Colonic mucosa (tissue), 4 donors: ENCODE measurements around the gene TRABD2B. TPM values are rescaled to one million over a fixed set of nuclear protein-coding genes. Genes with fewer than 3 reads are reported as not detected.

Source experiments
- DNase-seq: peaks from one replicate; pipeline ENCODE4 v3.0.0-alpha.2; 2020
- H3K27ac ChIP-seq: fragments of 200-600 bp; one replicate; pipeline ENCODE4 v1.8.0; 2021
- H3K27me3 ChIP-seq: fragments of 200-600 bp; one replicate; pipeline ENCODE4 v1.8.0; 2021
- H3K36me3 ChIP-seq: fragments of 200-600 bp; one replicate; pipeline ENCODE4 v1.8.0; 2021
- H3K4me1 ChIP-seq: fragments of 200-600 bp; one replicate; pipeline ENCODE4 v1.8.0; 2021; ENCODE audit warnings: mild to moderate bottlenecking
- H3K4me3 ChIP-seq: fragments of 200-600 bp; one replicate; pipeline ENCODE4 v1.8.0; 2021
- H3K9ac ChIP-seq, 2 donors: one replicate each; pipeline ENCODE4 v1.7.0; 2013; ENCODE audit warnings: control low read depth in 2 of 2, low read depth in 2 of 2, low read length in 2 of 2
- H3K9me3 ChIP-seq: fragments of 200-600 bp; one replicate; pipeline ENCODE4 v1.8.0; 2021
- intact Hi-C: fragments of 100-400 bp; cut with DNase I; formaldehyde crosslinking; loops from one replicate; pipeline ENCODE4 v1.14.1; 2022
- total RNA-seq, 2 donors: library from RNA; stranded (reverse); fragmentation: NEBNext Ultra II Directional in 1 of 2; extraction: Animal tissue kit (Norgen Biotek cat#: 25700) in 1 of 2; gene quantifications; one replicate each; pipeline ENCODE4 v1.2.1, GENCODE V29; 2021
- TF ChIP-seq, protein P1 (sequence below): fragments of 200-600 bp; IDR thresholded peaks from one replicate; pipeline ENCODE4 v1.8.0; 2022; ENCODE audit warnings: antibody characterized with exemption, mild to moderate bottlenecking
- donor health status: healthy.
- donor health status: DM: no; HTN: no; CAD: no.
- donor health status: DM: no; HTN: no; CAD: no.

Gene TRABD2B
- total RNA-seq, 2 donors from 2014 or later, result 0.42 to 0.77 TPM

DNA sequence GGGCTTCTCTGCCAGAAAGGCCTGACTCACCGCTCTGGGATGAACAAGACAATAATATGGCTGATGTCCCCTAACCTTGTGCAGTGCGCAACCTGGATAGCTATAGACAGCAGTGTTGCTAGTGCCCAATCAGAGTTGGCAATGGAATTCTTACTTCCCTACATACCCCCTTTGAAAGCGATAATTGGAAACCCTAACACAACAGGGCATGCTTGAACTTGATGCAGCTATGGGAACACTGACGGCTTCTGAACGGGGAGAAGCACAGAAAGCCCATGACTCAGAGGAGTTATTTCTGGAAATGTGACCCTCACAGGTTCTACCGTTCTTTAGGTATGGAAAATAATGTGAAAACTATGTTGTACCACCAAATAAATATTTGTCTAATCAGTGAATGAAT, 200.6 kb downstream of the TRABD2B start:
- DNase-seq, result no peak
- Histone ChIP-seq H3K4me3 (no peak overlapping the region), H3K36me3 (no peaks in the 10 kb centered on the region), H3K9ac (no peak overlapping the region), H3K27me3 (no peaks in the 10 kb centered on the region), H3K4me1 (no peaks in the 10 kb centered on the region), H3K9me3 (no peaks in the 10 kb centered on the region), H3K27ac (no peak overlapping the region)
- intact Hi-C loops, result no loop called here
- TF ChIP-seq, protein P1, sequence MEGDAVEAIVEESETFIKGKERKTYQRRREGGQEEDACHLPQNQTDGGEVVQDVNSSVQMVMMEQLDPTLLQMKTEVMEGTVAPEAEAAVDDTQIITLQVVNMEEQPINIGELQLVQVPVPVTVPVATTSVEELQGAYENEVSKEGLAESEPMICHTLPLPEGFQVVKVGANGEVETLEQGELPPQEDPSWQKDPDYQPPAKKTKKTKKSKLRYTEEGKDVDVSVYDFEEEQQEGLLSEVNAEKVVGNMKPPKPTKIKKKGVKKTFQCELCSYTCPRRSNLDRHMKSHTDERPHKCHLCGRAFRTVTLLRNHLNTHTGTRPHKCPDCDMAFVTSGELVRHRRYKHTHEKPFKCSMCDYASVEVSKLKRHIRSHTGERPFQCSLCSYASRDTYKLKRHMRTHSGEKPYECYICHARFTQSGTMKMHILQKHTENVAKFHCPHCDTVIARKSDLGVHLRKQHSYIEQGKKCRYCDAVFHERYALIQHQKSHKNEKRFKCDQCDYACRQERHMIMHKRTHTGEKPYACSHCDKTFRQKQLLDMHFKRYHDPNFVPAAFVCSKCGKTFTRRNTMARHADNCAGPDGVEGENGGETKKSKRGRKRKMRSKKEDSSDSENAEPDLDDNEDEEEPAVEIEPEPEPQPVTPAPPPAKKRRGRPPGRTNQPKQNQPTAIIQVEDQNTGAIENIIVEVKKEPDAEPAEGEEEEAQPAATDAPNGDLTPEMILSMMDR, result no peak

DNA sequence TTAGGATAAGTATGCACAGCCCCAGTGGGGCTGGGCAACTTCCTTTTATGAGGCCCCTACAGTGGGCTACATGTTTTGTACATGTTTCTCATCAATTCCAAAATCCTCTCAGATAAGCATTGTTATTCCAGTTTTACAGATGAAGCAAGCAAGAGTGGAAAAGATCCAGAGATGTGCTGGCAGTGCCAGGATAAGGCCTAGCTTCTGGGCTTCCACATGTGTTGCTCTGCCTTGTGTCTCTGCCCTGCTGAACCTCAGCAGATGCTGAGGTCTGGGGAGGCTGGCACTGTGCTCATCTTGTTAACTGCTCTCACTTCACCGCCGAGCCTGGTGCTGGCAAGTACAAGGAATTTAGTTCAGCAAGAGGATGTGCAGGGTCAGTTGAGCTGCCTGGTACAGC, 202.1 kb downstream of the TRABD2B start:
- Histone ChIP-seq H3K9me3 (no peaks in the 10 kb centered on the region), H3K27ac (no peak overlapping the region), H3K4me3 (no peak overlapping the region), H3K36me3 (no peaks in the 10 kb centered on the region), H3K27me3 (no peaks in the 10 kb centered on the region), H3K9ac (no peak overlapping the region), H3K4me1 (no peaks in the 10 kb centered on the region)
- DNase-seq, result no peak
- intact Hi-C loops, result no loop called here
- TF ChIP-seq, protein P1, result no peak

DNA sequence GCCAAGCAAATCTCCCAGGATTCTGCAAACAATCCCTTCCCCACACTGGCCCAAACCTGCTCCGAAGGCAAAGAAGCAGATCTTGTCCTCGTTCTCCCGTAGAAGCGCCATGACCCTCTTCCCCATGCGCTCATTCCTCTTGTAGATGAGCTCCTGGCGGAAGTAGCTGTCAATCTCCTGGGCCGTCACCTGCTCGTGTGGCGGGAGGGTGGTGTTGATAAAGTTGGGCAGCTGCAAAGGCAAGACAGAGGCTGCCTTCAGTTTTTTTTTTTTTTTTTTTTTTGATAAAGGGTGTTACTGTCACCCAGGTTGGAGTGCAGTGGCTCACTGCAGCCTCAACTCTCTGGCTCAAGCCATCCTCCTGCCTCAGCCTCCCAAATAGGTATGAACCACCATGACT, 202.7 kb downstream of the TRABD2B start:
- no peak for DNase-seq
- Histone ChIP-seq H3K4me3 (no peak overlapping the region), H3K36me3 (no peaks in the 10 kb centered on the region), H3K9me3 (no peaks in the 10 kb centered on the region), H3K27me3 (no peaks in the 10 kb centered on the region), H3K4me1 (no peaks in the 10 kb centered on the region), H3K9ac (no peak overlapping the region), H3K27ac (no peak overlapping the region)
- TF ChIP-seq, protein P1, result no peak
- intact Hi-C loops, result no loop called here

DNA sequence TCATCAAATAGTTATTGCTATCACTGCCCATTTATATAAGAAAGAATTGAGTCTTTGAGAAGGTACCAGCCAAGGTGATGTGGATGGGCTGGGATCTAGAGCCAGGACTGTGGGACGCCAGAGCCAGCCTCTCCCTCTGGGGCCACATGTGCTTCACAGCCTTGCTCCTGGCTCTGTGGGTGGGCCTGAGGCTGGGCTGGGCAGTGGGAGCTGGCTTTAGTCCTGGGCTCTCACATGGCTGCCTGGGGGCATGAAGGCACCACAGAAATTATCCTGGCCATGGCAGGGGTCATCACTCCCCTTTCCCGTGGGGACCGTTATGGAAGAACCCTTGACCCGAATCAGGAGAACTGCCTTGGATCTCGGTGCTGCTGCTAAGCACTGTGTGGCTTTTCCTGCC, 203.1 kb downstream of the TRABD2B start:
- Histone ChIP-seq H3K9me3 (no peaks in the 10 kb centered on the region), H3K27ac (no peak overlapping the region), H3K4me3 (no peak overlapping the region), H3K9ac (no peak overlapping the region), H3K36me3 (no peaks in the 10 kb centered on the region), H3K27me3 (no peaks in the 10 kb centered on the region), H3K4me1 (no peaks in the 10 kb centered on the region)
- intact Hi-C loops, result no loop called here
- DNase-seq, result no peak
- TF ChIP-seq, protein P1, result no peak

DNA sequence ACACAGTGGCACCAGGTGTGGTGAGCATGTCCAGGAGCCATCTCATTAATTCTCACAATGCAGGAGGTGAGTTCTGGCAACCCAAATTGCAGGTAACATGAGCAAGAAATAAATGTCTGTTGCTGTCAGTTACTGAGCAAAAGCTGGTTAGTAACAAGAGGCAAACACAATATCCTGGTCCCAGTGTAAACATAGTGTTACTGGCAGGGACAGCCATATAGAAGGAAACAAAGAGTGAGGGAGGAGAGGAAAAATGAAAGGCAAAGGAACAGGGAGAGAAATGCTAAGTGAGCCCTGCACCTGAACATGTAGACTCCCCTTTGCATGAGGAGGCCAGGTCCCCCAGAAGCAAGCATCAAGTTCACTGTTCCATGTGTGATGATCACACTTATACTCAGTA, 203.6 kb downstream of the TRABD2B start:
- Histone ChIP-seq H3K4me1 (no peaks in the 10 kb centered on the region), H3K27ac (no peak overlapping the region), H3K9me3 (no peaks in the 10 kb centered on the region), H3K27me3 (no peaks in the 10 kb centered on the region), H3K9ac (no peak overlapping the region), H3K4me3 (no peak overlapping the region), H3K36me3 (no peaks in the 10 kb centered on the region)
- TF ChIP-seq, protein P1, result no peak
- DNase-seq, result no peak
- intact Hi-C loops, result no loop called here

DNA sequence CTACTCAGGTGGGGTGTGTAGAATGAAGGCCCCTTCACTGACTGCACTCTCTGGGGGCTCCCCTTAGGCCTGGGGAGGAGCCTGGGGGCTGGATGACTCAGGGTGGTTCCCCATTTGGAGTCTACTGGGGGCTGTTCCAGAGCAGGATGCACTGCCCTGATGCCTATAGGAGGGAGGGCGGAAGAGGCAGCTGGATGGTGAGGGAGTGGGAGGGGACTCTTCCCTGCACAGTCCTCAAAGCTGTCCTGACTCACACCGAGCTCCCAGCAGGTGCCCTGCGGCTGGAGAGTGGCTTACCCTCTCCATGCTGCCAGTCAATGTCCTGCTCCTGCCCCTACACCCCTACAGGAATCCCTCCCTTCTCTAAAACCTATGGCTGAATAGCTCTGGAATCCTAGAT, 204.4 kb downstream of the TRABD2B start:
- H3K27ac ChIP-seq, result no peak overlapping the region
- TF ChIP-seq, protein P1, result no peak
- no peak overlapping the region for H3K9ac ChIP-seq
- H3K36me3 ChIP-seq, result no peaks in the 10 kb centered on the region
- no peak for DNase-seq
- H3K9me3 ChIP-seq, result no peaks in the 10 kb centered on the region
- no peaks in the 10 kb centered on the region for H3K4me1 ChIP-seq
- intact Hi-C loops, result no loop called here
- no peaks in the 10 kb centered on the region for H3K27me3 ChIP-seq
- H3K4me3 ChIP-seq, result no peak overlapping the region
